ENCODE data around the gene UGP2.

DNA sequence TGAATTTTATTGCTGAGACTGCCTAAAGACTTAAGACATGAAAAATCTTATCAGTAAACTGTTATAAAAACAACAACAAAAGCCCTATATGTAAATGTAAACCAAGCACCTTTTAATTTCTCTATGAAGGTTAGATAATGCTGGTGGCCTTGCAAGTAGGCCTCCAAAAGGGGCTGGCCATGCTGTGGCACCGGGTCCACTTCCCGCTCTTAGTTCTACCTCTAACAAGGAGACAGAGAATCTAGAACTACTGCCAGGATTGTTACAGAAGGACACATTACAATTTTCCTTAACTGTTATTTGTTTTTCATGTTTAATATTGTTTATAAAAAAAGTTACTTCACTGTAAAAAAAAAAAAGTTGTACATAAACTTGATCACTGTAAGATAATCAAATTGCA, 49.0 kb downstream of the UGP2 start:
- TF ChIP-seq, protein P1, sequence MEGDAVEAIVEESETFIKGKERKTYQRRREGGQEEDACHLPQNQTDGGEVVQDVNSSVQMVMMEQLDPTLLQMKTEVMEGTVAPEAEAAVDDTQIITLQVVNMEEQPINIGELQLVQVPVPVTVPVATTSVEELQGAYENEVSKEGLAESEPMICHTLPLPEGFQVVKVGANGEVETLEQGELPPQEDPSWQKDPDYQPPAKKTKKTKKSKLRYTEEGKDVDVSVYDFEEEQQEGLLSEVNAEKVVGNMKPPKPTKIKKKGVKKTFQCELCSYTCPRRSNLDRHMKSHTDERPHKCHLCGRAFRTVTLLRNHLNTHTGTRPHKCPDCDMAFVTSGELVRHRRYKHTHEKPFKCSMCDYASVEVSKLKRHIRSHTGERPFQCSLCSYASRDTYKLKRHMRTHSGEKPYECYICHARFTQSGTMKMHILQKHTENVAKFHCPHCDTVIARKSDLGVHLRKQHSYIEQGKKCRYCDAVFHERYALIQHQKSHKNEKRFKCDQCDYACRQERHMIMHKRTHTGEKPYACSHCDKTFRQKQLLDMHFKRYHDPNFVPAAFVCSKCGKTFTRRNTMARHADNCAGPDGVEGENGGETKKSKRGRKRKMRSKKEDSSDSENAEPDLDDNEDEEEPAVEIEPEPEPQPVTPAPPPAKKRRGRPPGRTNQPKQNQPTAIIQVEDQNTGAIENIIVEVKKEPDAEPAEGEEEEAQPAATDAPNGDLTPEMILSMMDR (conservative IDR thresholded peaks at IDR 0.05): no peak
- TF ChIP-seq EZH2 (IDR thresholded peaks at IDR 0.05; ENCODE audit: low read depth): no peak
